HG02588 (cell line): ENCODE data around the gene ADAMTS14.
"Not testable (repeated sequence)": the region's sequence is repeated elsewhere in the genome, so short reads cannot be mapped to it uniquely, and the experiment has no call there.

Experiments
- ATAC-seq: cut with Tn5 transposase; IDR thresholded peaks from one replicate; pipeline ENCODE4 v1.9.1; 2021; ENCODE audit warnings: mild to moderate bottlenecking, moderate library complexity; ENCODE audit not compliant: unreplicated experiment

ADAMTS14 gene

GRCh38 chr10:70657041-70657440 is 15.3 kb upstream of the ADAMTS14 start:
- ATAC-seq, result no peak

- no peak for ATAC-seq
Observed at GRCh38 chr10:70658582-70659136, 13.6 kb upstream of the ADAMTS14 start.

- no peak for ATAC-seq
Observed at GRCh38 chr10:70659306-70659705, 13.0 kb upstream of the ADAMTS14 start.

GRCh38 chr10:70660722-70661121 is 11.6 kb upstream of the ADAMTS14 start:
- no peak for ATAC-seq

GRCh38 chr10:70661623-70662361 is 10.5 kb upstream of the ADAMTS14 start:
- ATAC-seq, result no peak

GRCh38 chr10:70662362-70663220 is 9.7 kb upstream of the ADAMTS14 start:
- ATAC-seq, result no peak

GRCh38 chr10:70663458-70664409 is 8.6 kb upstream of the ADAMTS14 start:
- ATAC-seq, result not testable (repeated sequence)

GRCh38 chr10:70664702-70665195 is 7.6 kb upstream of the ADAMTS14 start:
- no peak for ATAC-seq

GRCh38 chr10:70666960-70667798 is 5.1 kb upstream of the ADAMTS14 start:
- ATAC-seq, result no peak

- ATAC-seq, result not testable (repeated sequence)
Observed at GRCh38 chr10:70667818-70668217, 4.5 kb upstream of the ADAMTS14 start.

- ATAC-seq, result no peak
Observed at GRCh38 chr10:70668454-70668970, 3.8 kb upstream of the ADAMTS14 start.

GRCh38 chr10:70669015-70669414 is 3.3 kb upstream of the ADAMTS14 start:
- no peak for ATAC-seq

- ATAC-seq, result no peak
Observed at GRCh38 chr10:70669732-70670317, 2.5 kb upstream of the ADAMTS14 start.

GRCh38 chr10:70671619-70672164 is 614 bp upstream of the ADAMTS14 start:
- no peak for ATAC-seq

- ATAC-seq, result no peak
Observed at GRCh38 chr10:70673043-70673928, 980 bp downstream of the ADAMTS14 start.

- no peak for ATAC-seq
Observed at GRCh38 chr10:70673929-70674559, 1.7 kb downstream of the ADAMTS14 start.
